Measurements from ENCODE around the gene POLR1B. TPM values are rescaled to one million over a fixed set of nuclear protein-coding genes. Genes with fewer than 3 reads are reported as not detected.
"Not testable (repeated sequence)": the region's sequence is repeated elsewhere in the genome, so short reads cannot be mapped to it uniquely, and the experiment has no call there.

POLR1B gene
- total RNA-seq, 1 experiment from 2014 or later, result 83.6 TPM

GRCh38 chr2:112607680-112608438 is 65.6 kb downstream of the POLR1B start:
- no peak overlapping the region for H3K4me3 Mint-ChIP-seq
- Histone ChIP-seq H3K27ac (ENCODE audit: insufficient read length, low read depth, low read length) (no peak overlapping the region), H3K23ac (ENCODE audit: insufficient read length, low read depth, low read length) (no peak overlapping the region), H4K20me1 (ENCODE audit: control insufficient read depth, insufficient read depth, insufficient read length) (no peaks in the 10 kb centered on the region), H4K8ac (replicated peaks; ENCODE audit: insufficient read length, low read depth, low read length) (no peak overlapping the region), H3K14ac (ENCODE audit: insufficient read depth, low read length) (no peak overlapping the region), H2AFZ (ENCODE audit: low read length) (no peak overlapping the region), H3T11ph (ENCODE audit: low read length) (no peak overlapping the region), H3K79me1 (ENCODE audit: insufficient read depth, low read depth, low read length, poor library complexity, severe bottlenecking) (no peaks in the 10 kb centered on the region), H3K18ac (ENCODE audit: insufficient read length, low read depth, low read length) (no peak overlapping the region), H3K56ac (ENCODE audit: insufficient read length, low read depth, low read length) (no peak overlapping the region), H2AK5ac (ENCODE audit: insufficient read length, low read length) (no peak overlapping the region), H4K91ac (ENCODE audit: insufficient read length, low read depth, low read length) (no peak overlapping the region), H3K4ac (ENCODE audit: low read depth, low read length) (no peak overlapping the region), H3K79me2 (ENCODE audit: insufficient read depth, low read length) (no peaks in the 10 kb centered on the region), H2BK20ac (ENCODE audit: low read depth, low read length, poor library complexity, severe bottlenecking) (no peak overlapping the region), H3K23me2 (ENCODE audit: insufficient read length, low read depth, low read length, poor library complexity, severe bottlenecking) (no peaks in the 10 kb centered on the region), H2BK15ac (ENCODE audit: low read depth, low read length) (no peak overlapping the region), H3K9me3 (ENCODE audit: control insufficient read depth, low read depth, low read length) (no peaks in the 10 kb centered on the region), H2BK5ac (ENCODE audit: insufficient read length, low read length) (no peak overlapping the region), H3K27me3 (ENCODE audit: insufficient read depth, low read length) (no peaks in the 10 kb centered on the region), H3K4me1 (ENCODE audit: insufficient read depth, low read length) (no peaks in the 10 kb centered on the region), H4K5ac (ENCODE audit: insufficient read length, low read depth, low read length) (no peak overlapping the region), H3K4me2 (ENCODE audit: insufficient read depth, insufficient read length, low read length) (no peak overlapping the region), H2BK120ac (ENCODE audit: low read depth, low read length, poor library complexity, severe bottlenecking) (no peak overlapping the region), H2BK12ac (ENCODE audit: insufficient read length, low read depth, low read length) (no peak overlapping the region), H3K9ac (ENCODE audit: extremely low read depth, insufficient read length, low read length) (no peak overlapping the region)
- TF ChIP-seq CTCF (conservative IDR thresholded peaks at IDR 0.05), result no peak
- peaks cover 14 to 19% of the 10 kb centered on the region in 2 experiments; a peak in 3 of 5 replicates for H3K9me3 Mint-ChIP-seq
- H3K4me1 Mint-ChIP-seq, result no peaks in the 10 kb centered on the region
- H3K27me3 Mint-ChIP-seq (ENCODE audit: low read depth), result peaks cover 11% of the 10 kb centered on the region; the same call in 1 of the 2 replicates
- WGBS (ENCODE audit: extremely low coverage, insufficient read length, low lambda C conversion rate), result no CpG with 5 or more reads among the region's 8 CpGs
- no peak for DNase-seq
- H3K36me3 Mint-ChIP-seq (ENCODE audit: insufficient read depth in 1 of 3, low read depth in 3 of 3), result no peaks in the 10 kb centered on the region
- no peak overlapping the region for H3K27ac Mint-ChIP-seq

- H3K56ac ChIP-seq (ENCODE audit: insufficient read length, low read depth, low read length); H2BK12ac ChIP-seq (ENCODE audit: insufficient read length, low read depth, low read length); H3K4me3 Mint-ChIP-seq; H3K4me2 ChIP-seq (ENCODE audit: insufficient read depth, insufficient read length, low read length); H4K91ac ChIP-seq (ENCODE audit: insufficient read length, low read depth, low read length); H2AK5ac ChIP-seq (ENCODE audit: insufficient read length, low read length); H3K27me3 ChIP-seq (ENCODE audit: insufficient read depth, low read length); H3K4ac ChIP-seq (ENCODE audit: low read depth, low read length); H4K5ac ChIP-seq (ENCODE audit: insufficient read length, low read depth, low read length); H2BK120ac ChIP-seq (ENCODE audit: low read depth, low read length, poor library complexity, severe bottlenecking); H4K8ac ChIP-seq (replicated peaks; ENCODE audit: insufficient read length, low read depth, low read length); H3K14ac ChIP-seq (ENCODE audit: insufficient read depth, low read length); H3K23ac ChIP-seq (ENCODE audit: insufficient read length, low read depth, low read length); H2BK5ac ChIP-seq (ENCODE audit: insufficient read length, low read length); H3K79me1 ChIP-seq (ENCODE audit: insufficient read depth, low read depth, low read length, poor library complexity, severe bottlenecking); H3K4me1 ChIP-seq (ENCODE audit: insufficient read depth, low read length); H3T11ph ChIP-seq (ENCODE audit: low read length); H3K18ac ChIP-seq (ENCODE audit: insufficient read length, low read depth, low read length); H3K23me2 ChIP-seq (ENCODE audit: insufficient read length, low read depth, low read length, poor library complexity, severe bottlenecking); H3K9ac ChIP-seq (ENCODE audit: extremely low read depth, insufficient read length, low read length); H3K36me3 Mint-ChIP-seq (ENCODE audit: insufficient read depth in 1 of 3, low read depth in 3 of 3); H2BK15ac ChIP-seq (ENCODE audit: low read depth, low read length); H3K27ac Mint-ChIP-seq; H4K20me1 ChIP-seq (ENCODE audit: control insufficient read depth, insufficient read depth, insufficient read length); H3K79me2 ChIP-seq (ENCODE audit: insufficient read depth, low read length); H3K27ac ChIP-seq (ENCODE audit: insufficient read length, low read depth, low read length); H2AFZ ChIP-seq (ENCODE audit: low read length); DNase-seq; H2BK20ac ChIP-seq (ENCODE audit: low read depth, low read length, poor library complexity, severe bottlenecking); H3K9me3 ChIP-seq (ENCODE audit: control insufficient read depth, low read depth, low read length): not testable (repeated sequence)
- Mint-ChIP-seq H3K4me1 (peaks cover 7 to 11% of the 10 kb centered on the region in 2 experiments; a peak in 2 of 4 replicates), H3K9me3 (peaks cover 14 to 19% of the 10 kb centered on the region in 2 experiments; a peak in 3 of 5 replicates), H3K27me3 (ENCODE audit: low read depth) (peaks cover 11% of the 10 kb centered on the region; the same call in 1 of the 2 replicates)
- WGBS (ENCODE audit: extremely low coverage, insufficient read length, low lambda C conversion rate), result no CpG with 5 or more reads among the region's 4 CpGs
Observed at GRCh38 chr2:112609320-112609719, 67.1 kb downstream of the POLR1B start.

Data from H9 (cell line).